Panc1 (cell line): ENCODE data around the gene WNT11.

Experiments used
- POLR2AphosphoS5 ChIP-seq: IDR thresholded peaks from 2 replicates; pipeline ENCODE4 v1.6.1; 2012; ENCODE audit warnings: mild to moderate bottlenecking, low read depth, low read length, moderate library complexity
- REST ChIP-seq, 2 experiments: IDR thresholded peaks; 2 replicates each; pipeline ENCODE4 v1.6.1; 2011 to 2012; ENCODE audit warnings: low read depth in 2 of 2, control low read depth in 1 of 2, low read length in 1 of 2, mild to moderate bottlenecking in 1 of 2, moderate library complexity in 1 of 2; ENCODE audit not compliant: insufficient read depth in 1 of 2
- SIN3A ChIP-seq: IDR thresholded peaks from 2 replicates; pipeline ENCODE4 v1.6.1; 2012; ENCODE audit warnings: low read depth, mild to moderate bottlenecking, low read length, moderate library complexity, borderline replicate concordance; ENCODE audit not compliant: insufficient read depth
- TCF7L2 ChIP-seq: IDR thresholded peaks from 2 replicates; pipeline ENCODE4 v1.6.1; 2011; ENCODE audit warnings: mild to moderate bottlenecking, low read depth, low read length, inconsistent platforms
- TF ChIP-seq, protein P1 (sequence below): fragments of 450-650 bp; IDR thresholded peaks from 2 replicates; pipeline ENCODE4 v1.5.1; 2017; ENCODE audit warnings: mild to moderate bottlenecking

DNA sequence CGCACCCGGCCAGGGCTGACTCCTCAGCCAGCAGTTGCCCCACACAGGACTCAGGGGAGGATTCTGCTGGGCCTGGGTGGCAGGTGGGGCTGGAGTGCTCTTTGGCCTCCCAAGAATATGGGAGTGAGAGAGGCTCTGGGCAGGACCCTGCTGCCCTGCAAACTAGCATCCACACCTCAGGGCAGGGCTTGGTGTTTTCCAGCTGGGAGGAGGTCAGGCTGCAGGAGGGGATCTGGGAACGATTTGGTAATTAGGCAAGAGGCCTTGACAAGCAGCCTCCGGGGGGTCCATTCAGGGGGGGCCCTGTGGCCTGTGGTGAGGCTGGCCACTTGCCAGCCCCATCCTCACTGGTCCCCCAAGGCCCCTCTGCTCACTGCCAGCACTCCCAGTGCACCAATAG lies 35.8 kb downstream of the WNT11 start:
- TF ChIP-seq, protein P1, sequence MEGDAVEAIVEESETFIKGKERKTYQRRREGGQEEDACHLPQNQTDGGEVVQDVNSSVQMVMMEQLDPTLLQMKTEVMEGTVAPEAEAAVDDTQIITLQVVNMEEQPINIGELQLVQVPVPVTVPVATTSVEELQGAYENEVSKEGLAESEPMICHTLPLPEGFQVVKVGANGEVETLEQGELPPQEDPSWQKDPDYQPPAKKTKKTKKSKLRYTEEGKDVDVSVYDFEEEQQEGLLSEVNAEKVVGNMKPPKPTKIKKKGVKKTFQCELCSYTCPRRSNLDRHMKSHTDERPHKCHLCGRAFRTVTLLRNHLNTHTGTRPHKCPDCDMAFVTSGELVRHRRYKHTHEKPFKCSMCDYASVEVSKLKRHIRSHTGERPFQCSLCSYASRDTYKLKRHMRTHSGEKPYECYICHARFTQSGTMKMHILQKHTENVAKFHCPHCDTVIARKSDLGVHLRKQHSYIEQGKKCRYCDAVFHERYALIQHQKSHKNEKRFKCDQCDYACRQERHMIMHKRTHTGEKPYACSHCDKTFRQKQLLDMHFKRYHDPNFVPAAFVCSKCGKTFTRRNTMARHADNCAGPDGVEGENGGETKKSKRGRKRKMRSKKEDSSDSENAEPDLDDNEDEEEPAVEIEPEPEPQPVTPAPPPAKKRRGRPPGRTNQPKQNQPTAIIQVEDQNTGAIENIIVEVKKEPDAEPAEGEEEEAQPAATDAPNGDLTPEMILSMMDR: no peak
- TF ChIP-seq REST (IDR thresholded peaks at IDR 0.05; ENCODE audit: insufficient read depth in 1 of 2, low read depth in 2 of 2, low read length in 1 of 2): no peak
- TF ChIP-seq POLR2AphosphoS5: no peak
- no peak for TF ChIP-seq TCF7L2
- no peak for TF ChIP-seq SIN3A
